Measurements from ENCODE around the gene OTOP2.

OTOP2 gene

GRCh38 chr17:74946641-74947040 lies 22.6 kb downstream of the OTOP2 start:
- no peak for TF ChIP-seq CTCF (IDR thresholded peaks at IDR 0.05; ENCODE audit: insufficient read depth, low read depth, low read length, missing control alignments)
- H3K4me3 ChIP-seq (ENCODE audit: low read depth, low read length) = no peak overlapping the region
- no peak for DNase-seq (ENCODE audit: low read depth)

GRCh38 chr17:74947041-74947754 lies 23.1 kb downstream of the OTOP2 start:
- no peak for DNase-seq (ENCODE audit: low read depth)
- no peak overlapping the region for H3K4me3 ChIP-seq (ENCODE audit: low read depth, low read length)
- TF ChIP-seq CTCF (IDR thresholded peaks at IDR 0.05; ENCODE audit: insufficient read depth, low read depth, low read length, missing control alignments) = no peak

GRCh38 chr17:74949455-74950115 lies 25.5 kb downstream of the OTOP2 start:
- no peak overlapping the region for H3K4me3 ChIP-seq (ENCODE audit: low read depth, low read length)
- no peak for DNase-seq (ENCODE audit: low read depth)
- no peak for TF ChIP-seq CTCF (IDR thresholded peaks at IDR 0.05; ENCODE audit: insufficient read depth, low read depth, low read length, missing control alignments)

GRCh38 chr17:74950207-74950606 lies 26.1 kb downstream of the OTOP2 start:
- no peak overlapping the region for H3K4me3 ChIP-seq (ENCODE audit: low read depth, low read length)
- no peak for DNase-seq (ENCODE audit: low read depth)
- TF ChIP-seq CTCF (IDR thresholded peaks at IDR 0.05; ENCODE audit: insufficient read depth, low read depth, low read length, missing control alignments) = no peak

DNA sequence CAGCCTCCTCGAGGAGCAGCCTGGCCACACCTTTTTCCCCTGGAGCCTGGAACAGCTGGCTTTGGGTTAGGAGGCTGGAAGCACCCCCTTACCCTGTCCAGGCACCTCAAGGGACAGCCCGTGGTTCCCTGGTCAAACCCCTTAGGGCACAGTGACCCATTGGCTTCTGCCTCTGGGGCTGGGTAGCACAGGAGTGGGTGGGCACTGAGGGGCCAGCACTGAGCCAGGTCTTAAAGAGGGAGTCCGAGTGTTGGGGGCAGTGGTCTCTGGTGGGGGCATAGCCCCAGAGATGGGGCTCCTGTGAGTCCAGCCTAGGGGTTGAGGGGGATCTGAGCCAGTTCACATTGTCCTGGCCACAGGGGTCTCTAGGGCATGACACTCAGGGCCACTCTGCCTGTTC lies 27.0 kb downstream of the OTOP2 start:
- no peak overlapping the region for H3K4me3 ChIP-seq (ENCODE audit: low read depth, low read length)
- TF ChIP-seq CTCF (IDR thresholded peaks at IDR 0.05; ENCODE audit: insufficient read depth, low read depth, low read length, missing control alignments) = no peak
- DNase-seq (ENCODE audit: low read depth) = no peak

GRCh38 chr17:74951680-74952421 lies 27.8 kb downstream of the OTOP2 start:
- no peak overlapping the region for H3K4me3 ChIP-seq (ENCODE audit: low read depth, low read length)
- no peak for TF ChIP-seq CTCF (IDR thresholded peaks at IDR 0.05; ENCODE audit: insufficient read depth, low read depth, low read length, missing control alignments)
- no peak for DNase-seq (ENCODE audit: low read depth)
